ENCODE results near the gene PLEKHM3.

- no peak for TF ChIP-seq ZNF256 (CRISPR knock-in tag; conservative IDR thresholded peaks at IDR 0.05)
- TF ChIP-seq NFRKB (IDR thresholded peaks at IDR 0.05): no peak
- no peak for TF ChIP-seq E2F5 (CRISPR knock-in tag; conservative IDR thresholded peaks at IDR 0.05)
- no peak for TF ChIP-seq TP53 (CRISPR knock-in tag; conservative IDR thresholded peaks at IDR 0.05)
Observed at GRCh38 chr2:207802650-207803049, 222.7 kb downstream of the PLEKHM3 start.

Measured in HepG2 (cell line).